NOMO-1 (cell line): ENCODE data around the gene CASKIN2.
A peak's percentile ranks its signal among the peaks of the same experiment; 100 is the strongest.

Source experiments
- DNase-seq, 2 experiments: peaks; one replicate each; lab custom pipeline; 2025; ENCODE audit not compliant: unreplicated experiment in 2 of 2; lab: John Stamatoyannopoulos, UW

Gene CASKIN2

GRCh38 chr17:75549246-75550138 is 34.2 kb upstream of the CASKIN2 start:
- DNase-seq: no peak

- DNase-seq: no peak
Observed at GRCh38 chr17:75548813-75549212, 33.5 kb upstream of the CASKIN2 start.

GRCh38 chr17:75547091-75547490 is 31.8 kb upstream of the CASKIN2 start:
- no peak for DNase-seq

GRCh38 chr17:75546181-75546580 is 30.8 kb upstream of the CASKIN2 start:
- DNase-seq: no peak

GRCh38 chr17:75544250-75544649 is 28.9 kb upstream of the CASKIN2 start:
- DNase-seq: no peak

GRCh38 chr17:75542728-75543336 is 27.5 kb upstream of the CASKIN2 start:
- no peak for DNase-seq

GRCh38 chr17:75542229-75542628 is 26.9 kb upstream of the CASKIN2 start:
- no peak for DNase-seq

- DNase-seq: no peak
Observed at GRCh38 chr17:75540923-75541503, 25.7 kb upstream of the CASKIN2 start.

- no peak for DNase-seq
Observed at GRCh38 chr17:75539967-75540729, 24.8 kb upstream of the CASKIN2 start.

GRCh38 chr17:75536366-75536765 is 21.0 kb upstream of the CASKIN2 start:
- DNase-seq: no peak

- no peak for DNase-seq
Observed at GRCh38 chr17:75535871-75536270, 20.5 kb upstream of the CASKIN2 start.

GRCh38 chr17:75535119-75535537 is 19.8 kb upstream of the CASKIN2 start:
- no peak for DNase-seq

- no peak for DNase-seq
Observed at GRCh38 chr17:75531721-75532072, 16.4 kb upstream of the CASKIN2 start.

- no peak for DNase-seq
Observed at GRCh38 chr17:75530837-75531720, 15.7 kb upstream of the CASKIN2 start.

GRCh38 chr17:75526555-75527270 is 11.4 kb upstream of the CASKIN2 start:
- no peak for DNase-seq

- peak in 1 of 2 experiments; percentile 6 for DNase-seq
Observed at GRCh38 chr17:75525806-75526554, 10.6 kb upstream of the CASKIN2 start.

- peak; percentile 79 to 89 for DNase-seq
Observed at GRCh38 chr17:75524970-75525805, 9.9 kb upstream of the CASKIN2 start, which contains the start of gene LLGL2. LLGL2 (plus strand) TSS chr17:75525697; CDS start chr17:75543427, 17,730 bp downstream.
